Activated CD4-positive, alpha-beta memory T cell treated with anti-CD3 and anti-CD28 coated beads for 36 hours (primary cell): ENCODE results near the gene ARFGAP3. TPM values are rescaled to one million over a fixed set of nuclear protein-coding genes. Genes with fewer than 3 reads are reported as not detected.
"Not testable (repeated sequence)": the region's sequence is repeated elsewhere in the genome, so short reads cannot be mapped to it uniquely, and the experiment has no call there.

Experiments used
- CTCF ChIA-PET: fragments of 350-600 bp; sonication (Branson Sonifier 250); formaldehyde crosslinking; loops from one replicate; lab custom pipeline; 2021; ENCODE audit warnings: antibody characterized with exemption, inconsistent platforms; lab: Charles Lee
- POLR2A ChIA-PET: fragments of 350-600 bp; sonication (Branson Sonifier 250); formaldehyde crosslinking; loops from one replicate; lab custom pipeline; 2021; ENCODE audit warnings: antibody characterized with exemption; lab: Charles Lee
- DNase-seq: peaks from one replicate; pipeline ENCODE4 v3.0.0-alpha.2; 2020
- H3K27ac Mint-ChIP-seq: one replicate; pipeline ENCODE4 v1.8.0; 2021; ENCODE audit warnings: mixed read lengths
- H3K27me3 Mint-ChIP-seq: one replicate; pipeline ENCODE4 v1.8.0; 2021; ENCODE audit warnings: mixed read lengths
- H3K36me3 Mint-ChIP-seq: one replicate; pipeline ENCODE4 v1.8.0; 2021; ENCODE audit warnings: mixed read lengths
- H3K4me1 Mint-ChIP-seq: one replicate; pipeline ENCODE4 v1.8.0; 2021; ENCODE audit warnings: low read depth, mixed read lengths
- H3K4me3 Mint-ChIP-seq: one replicate; pipeline ENCODE4 v1.8.0; 2021; ENCODE audit warnings: mild to moderate bottlenecking, mixed read lengths
- H3K9me3 Mint-ChIP-seq: one replicate; pipeline ENCODE4 v1.8.0; 2021; ENCODE audit warnings: mixed read lengths
- intact Hi-C: fragments of 100-400 bp; cut with micrococcal nuclease; formaldehyde crosslinking; loops from one replicate; pipeline ENCODE4 v1.15.1; 2023
- total RNA-seq, 2 experiments: library from RNA; stranded (reverse); gene quantifications; one replicate each; pipeline ENCODE4 v1.2.3, GENCODE V29; 2021

Gene ARFGAP3
- total RNA-seq, 2 experiments from 2014 or later = 40.6 to 45.5 TPM

DNA sequence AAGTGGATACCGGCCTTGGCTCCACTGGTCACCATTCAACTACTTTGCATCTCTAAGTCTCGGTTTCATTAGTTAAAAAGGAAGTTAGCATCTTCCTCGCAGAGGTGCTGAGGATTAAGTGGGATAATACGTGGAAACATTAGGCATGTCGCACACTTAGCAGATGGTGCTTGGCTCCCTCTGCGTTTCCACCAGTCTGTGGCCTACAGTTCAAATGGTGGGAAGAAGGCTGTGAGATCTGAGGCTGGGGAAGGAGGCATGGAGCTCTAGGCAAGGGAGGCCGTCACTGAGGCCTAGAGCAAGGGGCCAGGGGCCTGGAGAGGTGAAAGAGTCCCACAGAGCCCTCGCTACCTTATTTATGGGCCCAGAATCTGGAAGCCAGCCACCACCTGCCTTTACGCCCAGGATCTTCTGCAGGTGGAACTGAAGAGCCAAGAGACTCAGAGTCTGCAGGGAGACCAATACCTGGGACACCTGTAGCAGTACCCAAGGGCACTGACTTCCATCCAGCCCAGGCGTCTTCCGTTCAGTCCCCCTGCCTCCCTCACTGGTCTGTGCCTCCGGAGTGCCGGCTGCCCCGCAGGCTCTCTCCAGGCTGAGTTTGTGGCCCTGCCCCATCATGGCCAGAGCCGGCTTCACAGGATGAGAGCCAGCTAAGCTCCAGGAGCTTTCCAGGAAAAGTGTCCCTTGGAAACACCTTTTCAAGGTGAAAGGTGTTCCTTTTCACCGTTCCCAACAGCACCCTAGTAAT is 70.3 kb downstream of the ARFGAP3 start:
- CTCF ChIA-PET = interaction anchor here (0.7 kb wide), 1 partner anchor 247 kb away, joined by 3 read pairs; no protein-coding TSS in a partner anchor
- DNase-seq = no peak
- Mint-ChIP-seq H3K27ac (no peak overlapping the region), H3K4me1 (no peaks in the 10 kb centered on the region), H3K4me3 (no peak overlapping the region), H3K27me3 (no peaks in the 10 kb centered on the region), H3K36me3 (no peaks in the 10 kb centered on the region), H3K9me3 (no peaks in the 10 kb centered on the region)
- POLR2A ChIA-PET = no interaction called here
- intact Hi-C loops = loop anchor here (10.0 kb wide), 1 partner anchor 78 kb away; no protein-coding TSS in a partner anchor

GRCh38 chr22:42785706-42786499 is 71.2 kb downstream of the ARFGAP3 start:
- Mint-ChIP-seq H3K27ac (no peak overlapping the region), H3K9me3 (no peaks in the 10 kb centered on the region), H3K27me3 (no peaks in the 10 kb centered on the region), H3K4me1 (no peaks in the 10 kb centered on the region), H3K4me3 (no peak overlapping the region), H3K36me3 (no peaks in the 10 kb centered on the region)
- ChIA-PET POLR2A (no interaction called here), CTCF (interaction anchor here (0.7 to 1.9 kb wide), 3 partner anchors 248 to 274 kb away, joined by 3 to 5 read pairs (median 3); no protein-coding TSS in a partner anchor)
- intact Hi-C loops = loop anchor here (10.0 kb wide), 1 partner anchor 79 kb away; no protein-coding TSS in a partner anchor
- no peak for DNase-seq

DNA sequence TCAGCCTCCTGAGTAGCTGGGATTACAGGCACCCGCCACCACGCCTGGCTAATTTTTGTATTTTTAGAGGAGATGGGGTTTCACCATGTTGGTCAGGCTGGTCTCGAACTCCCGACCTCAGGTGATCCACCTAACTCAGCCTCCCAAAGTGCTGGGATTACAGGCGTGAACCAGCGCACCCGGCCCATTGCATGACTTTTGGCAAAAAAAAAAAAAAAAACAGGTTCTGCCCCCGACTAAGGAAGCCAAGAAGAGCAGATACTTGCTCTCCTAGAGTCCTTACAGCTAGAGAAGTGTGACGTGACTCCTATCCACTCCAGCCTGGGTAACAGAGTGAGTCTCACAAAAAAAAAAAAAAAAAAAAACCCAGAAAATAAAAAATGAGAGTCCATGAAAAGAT is 74.8 kb downstream of the ARFGAP3 start:
- DNase-seq, H3K27ac Mint-ChIP-seq, H3K9me3 Mint-ChIP-seq, POLR2A ChIA-PET, H3K27me3 Mint-ChIP-seq, H3K4me1 Mint-ChIP-seq, H3K36me3 Mint-ChIP-seq, H3K4me3 Mint-ChIP-seq: not testable (repeated sequence)
- intact Hi-C loops = loop anchor here (10.0 kb wide), 1 partner anchor 82 kb away; no protein-coding TSS in a partner anchor
- CTCF ChIA-PET = interaction anchor here (0.6 to 0.8 kb wide), 2 partner anchors 15 to 278 kb away, joined by 3 read pairs; no protein-coding TSS in a partner anchor

DNA sequence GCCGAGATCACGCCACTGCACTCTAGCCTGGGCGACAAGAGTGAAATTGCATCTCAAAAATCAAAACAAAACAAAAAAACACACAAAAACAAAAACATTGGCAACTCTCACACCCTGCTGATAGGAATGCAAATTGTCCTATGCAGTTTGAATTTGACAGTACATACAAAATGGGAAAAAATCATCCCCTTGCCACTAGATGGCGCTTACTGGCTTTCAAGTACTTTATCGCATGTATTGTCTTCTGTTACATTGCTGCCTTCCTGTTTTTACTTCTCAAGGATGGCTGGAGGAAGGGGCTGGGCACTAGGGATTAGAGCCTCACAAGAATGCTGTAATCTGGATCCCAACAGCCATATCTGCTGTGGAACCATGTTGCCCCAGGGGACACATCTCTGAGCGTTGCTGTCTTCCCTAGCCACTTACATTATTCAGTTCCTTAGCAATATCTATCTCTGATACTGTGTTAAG is 77.0 kb downstream of the ARFGAP3 start:
- H3K4me1 Mint-ChIP-seq = no peaks in the 10 kb centered on the region
- DNase-seq = peak; percentile 20
- no peaks in the 10 kb centered on the region for H3K36me3 Mint-ChIP-seq
- ChIA-PET CTCF (interaction anchor here (0.7 to 3.5 kb wide), 12 partner anchors 40 to 317 kb away, joined by 3 to 16 read pairs (median 4); no protein-coding TSS in a partner anchor), POLR2A (no interaction called here)
- intact Hi-C loops = loop anchor here (1.0 to 10.0 kb wide), 3 partner anchors 85 to 280 kb away; no protein-coding TSS in a partner anchor
- H3K9me3 Mint-ChIP-seq = no peaks in the 10 kb centered on the region
- no peak overlapping the region for H3K4me3 Mint-ChIP-seq
- no peak overlapping the region for H3K27ac Mint-ChIP-seq
- H3K27me3 Mint-ChIP-seq = no peaks in the 10 kb centered on the region

GRCh38 chr22:42777126-42777525 is 79.9 kb downstream of the ARFGAP3 start:
- Mint-ChIP-seq H3K9me3 (no peaks in the 10 kb centered on the region), H3K4me1 (no peaks in the 10 kb centered on the region), H3K36me3 (no peaks in the 10 kb centered on the region), H3K27me3 (no peaks in the 10 kb centered on the region), H3K27ac (no peak overlapping the region), H3K4me3 (no peak overlapping the region)
- ChIA-PET CTCF (no interaction called here), POLR2A (no interaction called here)
- no peak for DNase-seq
- intact Hi-C loops = no loop called here

GRCh38 chr22:42773167-42773566 is 83.9 kb downstream of the ARFGAP3 start:
- no peaks in the 10 kb centered on the region for H3K9me3 Mint-ChIP-seq
- no peak for DNase-seq
- no peak overlapping the region for H3K4me3 Mint-ChIP-seq
- no peaks in the 10 kb centered on the region for H3K4me1 Mint-ChIP-seq
- no peaks in the 10 kb centered on the region for H3K27me3 Mint-ChIP-seq
- ChIA-PET CTCF (no interaction called here), POLR2A (no interaction called here)
- H3K36me3 Mint-ChIP-seq = no peaks in the 10 kb centered on the region
- no peak overlapping the region for H3K27ac Mint-ChIP-seq
- intact Hi-C loops = no loop called here

DNA sequence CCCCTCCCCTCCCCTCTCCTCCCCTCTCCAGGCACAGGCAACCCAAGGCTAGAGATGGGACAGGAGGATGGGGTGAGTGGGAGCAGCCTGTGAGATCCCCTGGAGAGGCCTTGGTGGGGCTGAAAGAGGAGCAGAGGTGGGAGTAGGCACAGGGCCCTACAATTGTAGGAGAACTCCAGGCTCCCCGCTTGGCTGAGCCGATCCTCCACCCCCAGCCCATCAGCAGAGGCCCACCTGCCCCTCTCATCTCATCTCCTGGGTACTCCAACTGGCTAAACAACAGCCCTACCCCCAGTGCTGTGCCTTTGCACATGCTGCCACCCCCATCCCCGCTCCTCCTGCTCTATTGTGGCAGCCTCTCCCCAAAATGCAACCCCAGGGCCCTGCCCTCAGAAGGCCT is 84.4 kb downstream of the ARFGAP3 start:
- H3K27ac Mint-ChIP-seq = no peak overlapping the region
- peaks cover 3% of the 10 kb centered on the region for H3K27me3 Mint-ChIP-seq
- intact Hi-C loops = no loop called here
- ChIA-PET POLR2A (no interaction called here), CTCF (no interaction called here)
- DNase-seq = no peak
- H3K4me3 Mint-ChIP-seq = no peak overlapping the region
- H3K36me3 Mint-ChIP-seq = no peaks in the 10 kb centered on the region
- no peaks in the 10 kb centered on the region for H3K4me1 Mint-ChIP-seq
- H3K9me3 Mint-ChIP-seq = no peaks in the 10 kb centered on the region

- no peak overlapping the region for H3K27ac Mint-ChIP-seq
- no peak for DNase-seq
- H3K4me1 Mint-ChIP-seq = no peaks in the 10 kb centered on the region
- ChIA-PET POLR2A (no interaction called here), CTCF (no interaction called here)
- H3K4me3 Mint-ChIP-seq = no peak overlapping the region
- H3K36me3 Mint-ChIP-seq = no peaks in the 10 kb centered on the region
- H3K9me3 Mint-ChIP-seq = no peaks in the 10 kb centered on the region
- H3K27me3 Mint-ChIP-seq = peaks cover 7% of the 10 kb centered on the region
- intact Hi-C loops = no loop called here
Measured at GRCh38 chr22:42770941-42771647, 86.0 kb downstream of the ARFGAP3 start.

DNA sequence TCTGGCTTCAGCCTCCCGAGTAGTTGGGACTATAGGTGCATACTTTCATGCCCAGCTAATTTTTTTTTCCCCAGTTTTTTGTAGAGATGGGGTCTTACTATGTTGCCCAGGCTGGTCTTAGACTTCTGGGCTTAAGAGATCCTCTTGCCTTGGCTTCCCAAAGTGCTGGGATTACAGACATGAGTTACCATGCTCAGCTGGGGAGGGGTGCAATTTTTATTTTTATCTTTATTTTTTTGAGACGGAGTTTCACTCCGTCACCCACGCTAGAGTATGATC is 86.7 kb downstream of the ARFGAP3 start:
- Mint-ChIP-seq H3K27ac (no peak overlapping the region), H3K27me3 (peaks cover 9% of the 10 kb centered on the region), H3K4me3 (no peak overlapping the region), H3K36me3 (no peaks in the 10 kb centered on the region), H3K4me1 (no peaks in the 10 kb centered on the region), H3K9me3 (no peaks in the 10 kb centered on the region)
- DNase-seq = no peak
- ChIA-PET CTCF (no interaction called here), POLR2A (no interaction called here)
- intact Hi-C loops = no loop called here

GRCh38 chr22:42769574-42770447 is 87.3 kb downstream of the ARFGAP3 start:
- ChIA-PET POLR2A (no interaction called here), CTCF (no interaction called here)
- no peak for DNase-seq
- Mint-ChIP-seq H3K27me3 (peaks cover 10% of the 10 kb centered on the region), H3K36me3 (no peaks in the 10 kb centered on the region), H3K27ac (no peak overlapping the region), H3K4me1 (no peaks in the 10 kb centered on the region), H3K9me3 (no peaks in the 10 kb centered on the region), H3K4me3 (no peak overlapping the region)
- intact Hi-C loops = no loop called here

- H3K4me1 Mint-ChIP-seq = no peaks in the 10 kb centered on the region
- H3K9me3 Mint-ChIP-seq = no peaks in the 10 kb centered on the region
- intact Hi-C loops = no loop called here
- no peak for DNase-seq
- no peak overlapping the region for H3K4me3 Mint-ChIP-seq
- ChIA-PET POLR2A (no interaction called here), CTCF (no interaction called here)
- no peaks in the 10 kb centered on the region for H3K36me3 Mint-ChIP-seq
- peaks cover 10% of the 10 kb centered on the region for H3K27me3 Mint-ChIP-seq
- H3K27ac Mint-ChIP-seq = no peak overlapping the region
Measured at GRCh38 chr22:42769238-42769573, 87.9 kb downstream of the ARFGAP3 start.
